ENCODE results near the gene ZNF154. TPM values are rescaled to one million over a fixed set of nuclear protein-coding genes. Genes with fewer than 3 reads are reported as not detected.

ZNF154 gene
- total and polyA plus RNA-seq, 2 of the 4 experiments (the other 2 are of a cell fraction), result 2.2 to 2.9 TPM

DNA sequence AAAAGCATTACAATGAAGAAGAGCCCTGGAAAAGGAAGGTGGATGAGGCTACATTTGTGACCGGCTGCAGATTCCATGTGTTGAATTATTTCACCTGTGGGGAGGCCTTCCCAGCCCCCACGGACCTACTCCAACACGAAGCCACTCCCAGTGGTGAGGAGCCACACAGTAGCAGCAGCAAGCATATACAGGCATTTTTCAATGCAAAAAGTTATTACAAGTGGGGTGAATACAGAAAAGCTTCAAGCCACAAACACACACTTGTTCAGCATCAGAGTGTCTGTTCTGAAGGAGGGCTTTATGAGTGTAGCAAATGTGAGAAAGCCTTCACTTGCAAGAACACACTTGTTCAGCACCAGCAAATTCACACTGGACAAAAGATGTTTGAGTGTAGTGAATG, 22.3 kb downstream of the ZNF154 start:
- Histone ChIP-seq H2AK5ac (ENCODE audit: low read depth, low read length) (no peak overlapping the region), H4K20me1 (ENCODE audit: insufficient read depth, low read length) (no peaks in the 10 kb centered on the region), H3K9ac (ENCODE audit: low read depth, low read length) (no peak overlapping the region), H3K9me1 (ENCODE audit: insufficient read depth, low read length) (no peaks in the 10 kb centered on the region), H3K27ac (ENCODE audit: insufficient read depth, low read length) (no peak overlapping the region), H3K56ac (ENCODE audit: extremely low read depth, insufficient read depth, low read length) (no peak overlapping the region), H4K91ac (ENCODE audit: insufficient read depth, low read depth, low read length) (no peak overlapping the region), H3K27me3 (ENCODE audit: control insufficient read depth, insufficient read depth, low read length) (no peaks in the 10 kb centered on the region), H3K9me3 (ENCODE audit: control insufficient read depth, insufficient read depth, low read length) (peaks cover 71% of the 10 kb centered on the region), H2BK5ac (ENCODE audit: low read depth, low read length, poor library complexity, severe bottlenecking) (no peak overlapping the region), H4K8ac (ENCODE audit: low read depth in 2 of 2, low read length in 2 of 2) (no peak overlapping the region), H3K4me2 (ENCODE audit: low read depth, low read length) (no peak overlapping the region), H3K36me3 (ENCODE audit: control insufficient read depth, insufficient read depth, low read length) (peaks cover 49% of the 10 kb centered on the region), H3K14ac (replicated peaks; ENCODE audit: low read depth, low read length) (no peak overlapping the region), H2AK9ac (replicated peaks; ENCODE audit: low read depth, low read length, poor library complexity) (no peak overlapping the region), H2BK120ac (ENCODE audit: low read depth, low read length) (no peak overlapping the region), H4K5ac (ENCODE audit: low read depth, low read length) (no peak overlapping the region), H2BK20ac (ENCODE audit: low read depth, low read length) (no peak overlapping the region), H2AFZ (replicated peaks; ENCODE audit: low read length, poor library complexity) (no peak overlapping the region), H3K4ac (ENCODE audit: low read depth, low read length) (no peak overlapping the region), H2BK15ac (ENCODE audit: low read depth, low read length) (no peak overlapping the region), H3K23ac (ENCODE audit: low read depth, low read length) (no peak overlapping the region), H3K79me1 (ENCODE audit: low read depth in 1 of 2, low read length in 2 of 2) (peaks cover 58 to 65% of the 10 kb centered on the region in 2 experiments), H3K4me3 (ENCODE audit: insufficient read depth, low read depth, low read length) (no peak overlapping the region), H3K4me1 (ENCODE audit: control insufficient read depth, insufficient read depth, low read length) (peaks cover 3% of the 10 kb centered on the region), H3K18ac (ENCODE audit: low read depth, low read length) (no peak overlapping the region)
- intact Hi-C loops (cut with micrococcal nuclease) (no loop called here), dilution Hi-C loops (cut with HindIII; ENCODE audit: low sequenced_read_pairs, unreplicated experiment) (no loop called here), in situ Hi-C loops (cut with MboI; ENCODE audit: low sequenced_read_pairs) (no loop called here)
- CTCF ChIA-PET, result no interaction called here
- no peak for TF ChIP-seq RAD21 (IDR thresholded peaks at IDR 0.05; ENCODE audit: low read length)
- no peak for TF ChIP-seq NFE2L2 (IDR thresholded peaks at IDR 0.05; ENCODE audit: low read depth, low read length)
- TF ChIP-seq FOS (IDR thresholded peaks at IDR 0.05; ENCODE audit: low read depth, low read length), result no peak
- POLR2A ChIA-PET (ENCODE audit: unreplicated experiment), result no interaction called here
- WGBS, 2 experiments (ENCODE audit: extremely low coverage in 2 of 2, insufficient read length in 1 of 2), result no CpG with 5 or more reads among the region's 3 CpGs
- DNase-seq, result no peak
- no TSS peak for BruUV-seq (replicated peaks)
- ATAC-seq (ENCODE audit: low read depth), result no peak
